A204.1 (cell line): Measurements from ENCODE around the gene SEMA5A.

Experiments used
- FAIRE-seq: peaks from 2 replicates; lab custom pipeline; 2012; peaks lifted over from hg19 to GRCh38; lab: Jason Lieb, UNC

The SEMA5A gene

DNA sequence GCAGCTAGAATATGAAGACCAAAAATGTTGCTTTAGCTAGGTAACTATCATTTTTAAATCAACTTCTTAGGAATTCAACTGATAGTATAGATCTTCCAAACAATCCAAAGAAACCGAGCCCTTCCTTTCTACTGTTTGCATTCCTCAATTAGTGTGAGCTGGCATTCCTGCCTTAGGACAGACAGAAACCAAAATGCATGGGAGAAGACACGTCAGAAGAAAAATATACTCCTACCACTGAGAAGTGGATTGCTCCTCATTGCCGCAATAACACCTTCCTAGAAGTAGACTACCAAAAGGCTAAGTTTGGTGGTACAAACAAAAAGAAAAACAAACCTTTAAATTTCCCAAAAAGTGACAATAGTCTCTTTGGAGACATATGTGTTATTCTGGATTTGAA, 440.0 kb downstream of the SEMA5A start:
- FAIRE-seq = no peak

DNA sequence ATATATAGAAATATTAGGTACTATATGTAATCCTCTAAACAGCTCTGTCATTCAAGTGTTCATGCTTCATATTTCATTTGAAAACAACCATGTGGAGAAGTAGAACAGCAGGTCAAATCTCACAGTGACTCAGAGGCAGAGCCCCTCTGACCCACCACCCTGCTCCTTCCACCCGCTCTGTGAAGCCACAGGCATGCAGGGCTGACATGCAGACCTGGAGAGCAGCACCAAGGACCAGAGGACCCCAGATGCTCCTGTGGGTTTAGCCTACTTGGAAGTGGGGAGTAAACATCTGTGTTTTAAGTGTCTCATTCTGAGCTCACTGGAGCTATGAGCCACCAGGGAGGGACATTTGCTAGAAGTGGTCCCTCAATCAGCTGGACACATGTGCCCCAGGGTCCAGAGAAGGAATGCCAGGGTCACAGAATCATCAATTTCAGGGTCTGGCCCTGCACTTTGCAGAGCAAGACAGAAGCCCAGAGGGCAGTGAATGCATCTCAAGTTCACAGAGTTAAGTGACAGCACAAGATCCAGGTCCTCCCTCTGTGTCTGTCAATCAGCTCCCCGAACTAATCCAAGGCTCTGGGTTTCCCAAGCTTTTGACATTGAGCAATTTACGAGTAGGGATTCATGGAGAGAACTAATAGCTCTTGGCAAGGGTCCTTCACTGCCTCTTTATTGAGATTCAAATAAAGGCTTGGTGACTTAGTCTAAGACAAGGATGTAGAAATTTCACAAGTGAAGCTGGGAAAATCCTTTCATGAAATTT, 441.1 kb downstream of the SEMA5A start:
- no peak for FAIRE-seq

DNA sequence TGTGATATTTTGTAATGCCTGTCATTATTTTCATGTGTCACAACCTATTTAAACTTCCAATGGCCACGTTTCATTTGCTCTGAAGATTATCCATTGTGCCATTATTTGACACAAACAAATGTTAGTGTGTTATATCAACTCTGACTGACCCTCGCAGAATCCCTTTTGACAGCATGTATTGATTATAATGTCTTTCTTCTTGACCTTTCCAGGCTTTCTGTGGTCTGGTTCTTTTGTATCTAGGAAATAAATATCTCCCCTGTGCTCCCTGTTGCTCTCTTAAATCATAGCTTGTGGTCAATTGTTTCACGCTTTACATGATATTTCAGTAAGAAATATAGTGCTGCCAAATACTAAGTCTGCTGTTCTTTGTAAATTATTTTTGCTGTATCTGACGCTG, 442.6 kb downstream of the SEMA5A start:
- no peak for FAIRE-seq

DNA sequence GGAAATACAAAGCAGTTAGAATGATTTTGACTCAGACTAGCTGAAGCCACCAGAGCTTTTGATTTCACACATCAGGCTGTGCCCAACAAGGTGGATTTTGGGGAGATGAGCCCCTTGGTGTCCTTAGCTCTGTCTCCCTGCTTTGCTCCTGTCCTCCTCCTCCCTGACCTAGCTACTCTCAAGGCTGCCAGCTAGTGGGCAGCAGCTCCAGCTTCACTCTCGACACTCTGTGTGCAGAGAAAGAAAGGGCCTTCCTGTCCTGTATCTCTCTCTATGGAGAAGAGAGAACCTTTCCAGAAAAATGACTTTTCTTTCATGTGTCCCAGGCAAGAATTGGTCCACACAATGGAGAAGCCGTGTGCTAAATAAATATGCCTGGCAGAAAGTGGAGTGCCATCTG, 446.2 kb downstream of the SEMA5A start:
- no peak for FAIRE-seq

DNA sequence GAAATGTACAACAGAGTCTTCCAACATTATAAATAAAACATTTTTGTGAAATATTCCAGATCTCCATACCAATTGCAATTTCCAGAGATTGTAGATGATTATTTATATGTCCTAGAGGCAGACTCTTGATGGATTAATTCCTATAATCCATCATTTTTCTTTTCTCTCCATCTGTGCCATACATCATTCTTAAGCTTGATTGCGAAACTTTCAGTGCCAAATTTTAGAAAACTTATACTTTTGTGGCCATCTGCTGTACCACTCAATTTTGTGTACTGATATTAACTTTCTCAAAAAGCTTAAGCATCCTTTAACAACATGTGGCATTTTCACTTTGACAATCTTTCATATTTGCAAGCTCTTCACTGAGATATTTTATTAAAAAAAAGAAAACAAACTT, 446.9 kb downstream of the SEMA5A start:
- FAIRE-seq = no peak

DNA sequence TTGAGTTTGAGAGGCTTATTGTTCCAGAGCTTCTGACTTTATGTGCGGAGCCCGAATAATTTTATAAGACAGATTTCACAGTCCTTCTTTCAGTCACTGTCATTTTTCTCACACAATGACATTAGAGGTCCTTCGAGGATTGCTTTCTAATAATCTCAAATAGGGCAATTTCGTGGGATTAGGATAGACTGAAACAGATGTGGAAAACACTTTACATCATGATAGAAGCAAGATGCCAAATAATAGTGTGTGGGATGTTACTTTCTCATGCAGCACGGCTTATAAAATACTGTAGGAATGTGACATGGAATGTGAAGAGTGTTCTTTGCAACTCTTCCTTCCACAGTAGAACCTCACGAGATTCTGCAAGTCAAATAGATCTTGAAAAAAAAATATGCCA, 451.3 kb downstream of the SEMA5A start:
- no peak for FAIRE-seq

DNA sequence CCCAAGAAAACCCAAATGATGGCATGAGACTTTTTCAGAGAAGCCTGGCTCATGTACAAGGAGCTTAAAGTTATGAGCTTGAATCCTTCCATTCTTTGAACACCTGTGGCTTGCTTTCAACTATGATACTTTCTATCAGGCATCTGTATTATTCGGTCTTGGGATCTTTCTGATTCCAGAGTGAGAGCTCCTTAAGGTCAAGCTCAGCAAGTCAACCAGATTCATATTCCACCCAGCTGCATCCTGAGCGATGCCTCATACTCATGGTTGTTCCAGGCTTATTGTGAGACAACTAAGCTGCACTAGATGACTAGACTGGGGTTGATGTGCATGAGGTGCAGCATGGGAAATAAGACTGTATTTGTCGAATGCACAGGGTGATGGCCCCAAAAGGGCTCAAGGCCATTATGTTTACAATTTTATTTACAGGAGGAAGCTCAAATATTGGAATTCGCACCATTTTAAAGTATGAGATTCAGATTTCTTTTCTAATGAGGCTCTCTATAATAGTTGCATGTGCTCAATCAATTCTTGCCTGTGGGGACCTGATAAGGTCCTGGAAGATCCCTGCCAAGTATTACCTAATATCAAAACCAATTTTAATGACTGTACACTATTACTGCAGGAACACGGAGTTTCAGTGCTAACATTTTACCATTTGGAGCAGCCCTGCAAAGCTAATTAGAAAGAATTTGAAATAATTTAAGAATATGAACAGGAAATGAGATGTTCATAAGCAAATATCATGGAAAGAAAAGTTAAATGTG, 453.8 kb downstream of the SEMA5A start:
- no peak for FAIRE-seq

DNA sequence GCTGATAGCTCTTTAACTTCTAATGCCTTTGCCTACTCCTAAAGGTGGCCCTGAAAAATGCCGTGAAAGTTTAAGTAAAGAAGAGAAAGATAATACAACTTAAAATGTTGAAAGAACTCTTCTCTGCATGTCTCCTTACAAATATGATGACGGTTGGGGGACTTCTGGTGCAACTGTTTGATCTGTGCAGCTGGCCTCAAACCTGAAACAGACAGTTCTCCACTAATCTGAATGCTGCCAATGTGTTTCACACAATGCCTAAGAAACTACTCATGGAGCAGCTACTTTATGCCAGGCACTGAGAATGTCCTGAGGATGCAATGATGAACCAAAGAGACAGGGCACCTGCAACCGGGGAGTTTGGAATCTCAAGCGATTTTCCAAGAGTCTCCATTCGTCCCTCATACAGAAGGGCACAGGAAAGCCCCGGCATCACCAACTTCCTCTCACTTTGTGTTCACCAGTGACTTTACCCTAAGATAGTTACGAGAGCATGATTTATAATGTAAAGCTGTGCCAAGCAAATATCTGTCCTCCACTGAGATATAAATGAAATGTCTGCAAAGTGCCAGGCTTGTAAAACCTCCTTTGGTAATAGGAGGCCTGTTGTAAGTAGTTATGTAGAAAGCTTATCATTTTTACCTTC, 455.4 kb downstream of the SEMA5A start:
- no peak for FAIRE-seq

DNA sequence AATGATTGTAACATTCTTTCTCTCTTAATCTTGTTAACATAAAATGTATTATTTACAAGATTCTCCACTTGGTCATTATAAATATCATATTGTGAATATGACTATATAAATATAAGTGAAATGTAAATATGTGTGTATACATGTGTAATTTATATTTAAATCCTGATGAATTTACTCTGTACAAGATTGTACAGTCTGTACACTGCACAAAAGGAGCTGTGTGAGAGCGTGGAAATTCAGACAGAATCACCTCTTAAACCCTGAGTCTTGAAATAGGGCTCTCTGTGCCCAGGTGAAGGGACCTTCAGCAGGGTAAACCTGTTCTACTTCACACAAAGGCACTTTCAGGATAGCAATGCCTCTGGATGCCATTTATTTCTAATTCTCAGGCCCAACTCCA, 456.0 kb downstream of the SEMA5A start:
- no peak for FAIRE-seq

DNA sequence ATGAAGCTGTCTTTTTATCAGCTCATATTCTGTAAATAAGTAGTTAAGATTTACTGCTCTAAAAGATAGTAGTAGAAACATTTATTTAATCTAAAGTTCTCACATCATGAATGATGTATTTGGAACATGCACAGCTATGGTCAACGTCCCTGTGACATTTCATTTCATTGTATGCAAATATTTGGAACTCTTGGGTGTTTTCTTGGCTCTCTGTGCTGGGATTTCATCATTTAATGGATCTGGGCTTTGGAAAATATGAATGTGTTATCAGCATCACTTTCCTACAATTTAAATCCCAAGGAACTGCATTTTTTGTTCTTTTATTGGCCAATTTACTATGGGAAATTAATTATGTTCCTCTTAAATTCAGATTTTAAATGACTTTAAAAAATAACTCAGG, 462.9 kb downstream of the SEMA5A start:
- no peak for FAIRE-seq

DNA sequence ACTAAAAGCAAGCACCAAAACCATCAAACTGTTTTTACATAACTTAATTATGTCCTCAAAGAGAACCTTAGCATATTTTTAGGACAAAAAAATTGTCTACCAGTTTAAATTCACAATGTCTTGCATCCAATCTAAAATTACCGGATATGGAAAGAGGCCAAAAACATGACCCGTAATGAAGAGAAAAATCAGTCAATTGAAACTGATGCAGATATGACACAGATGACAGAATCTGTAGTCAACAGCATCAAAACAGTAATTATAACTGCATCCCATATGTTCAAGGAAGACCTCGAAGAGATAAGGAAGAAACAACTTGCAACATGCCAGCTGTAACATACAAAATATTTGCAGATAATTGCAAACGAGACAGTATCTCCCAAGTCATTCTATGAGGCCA, 473.2 kb downstream of the SEMA5A start:
- no peak for FAIRE-seq

DNA sequence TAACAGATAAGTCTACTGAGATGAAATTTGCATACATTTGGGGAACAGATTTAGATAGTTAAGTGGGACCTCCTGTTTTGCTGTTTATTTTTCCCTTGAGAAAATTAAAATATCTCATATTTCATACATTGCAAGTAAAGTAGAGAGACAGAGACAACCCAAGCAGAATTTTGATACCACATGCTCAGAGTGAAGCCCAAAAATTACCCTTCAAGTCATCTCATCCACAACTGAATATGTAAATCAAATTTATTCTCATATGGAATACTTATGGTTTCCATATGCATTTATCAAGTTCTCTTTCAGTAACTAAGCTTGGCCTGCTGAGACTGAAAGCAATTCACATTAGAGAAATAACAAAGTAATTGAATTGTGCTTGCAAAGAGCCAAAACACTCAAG, 474.4 kb downstream of the SEMA5A start:
- no peak for FAIRE-seq

DNA sequence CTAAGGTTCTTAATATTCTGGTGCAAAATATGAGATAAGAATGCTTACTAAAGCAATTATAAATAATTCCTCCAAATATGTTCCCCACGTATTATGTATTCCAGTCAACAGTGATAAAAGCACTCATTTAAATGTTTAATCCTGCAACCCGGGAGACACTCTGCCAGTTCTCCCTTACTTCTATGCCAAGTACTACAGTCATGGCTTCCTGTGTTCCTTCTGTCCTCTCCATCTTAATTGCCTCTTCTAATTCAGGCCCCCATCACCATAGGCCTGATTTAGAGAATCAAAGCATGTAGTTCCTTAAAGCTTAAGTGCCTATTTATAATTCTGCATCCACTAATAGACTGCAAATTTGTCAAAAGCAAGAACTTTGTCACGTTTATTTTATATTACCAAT, 474.8 kb downstream of the SEMA5A start:
- FAIRE-seq = no peak

DNA sequence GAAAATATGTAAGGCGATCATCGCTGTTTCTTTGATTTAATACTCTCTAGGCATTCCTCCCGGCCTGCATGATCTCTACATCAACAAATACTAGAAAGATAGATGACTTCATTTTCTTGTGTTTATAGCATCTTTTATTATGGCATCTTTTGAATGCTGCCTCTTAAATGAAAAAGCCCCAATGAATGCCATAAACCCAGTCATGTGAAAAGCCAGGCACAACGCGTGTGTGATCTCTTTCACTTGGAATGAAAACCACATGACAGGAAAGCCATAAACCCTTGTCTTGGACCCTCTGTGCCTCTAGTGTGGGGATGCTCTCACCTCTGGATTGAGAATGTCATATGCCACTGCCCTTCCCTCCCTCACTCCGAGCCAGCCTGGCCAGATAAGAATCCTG, 476.2 kb downstream of the SEMA5A start:
- no peak for FAIRE-seq

DNA sequence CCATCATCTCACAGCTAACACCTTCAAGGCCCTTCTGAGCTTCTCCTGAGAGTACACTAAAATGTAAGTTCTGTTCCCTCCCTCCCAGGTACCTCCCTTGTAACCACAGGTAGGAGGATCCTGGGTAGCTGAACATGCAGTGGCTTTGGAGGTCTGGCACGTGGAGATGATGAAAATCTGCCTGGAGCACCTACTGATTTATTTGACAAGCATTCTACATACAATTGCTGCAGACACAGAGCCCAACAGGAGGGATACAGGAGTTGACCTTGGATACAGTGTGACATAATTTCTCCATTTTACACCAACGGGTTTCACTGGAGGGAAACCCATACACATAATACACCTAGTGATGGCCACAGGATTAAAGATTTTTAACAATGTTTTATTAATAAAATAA, 478.7 kb downstream of the SEMA5A start:
- FAIRE-seq = no peak

DNA sequence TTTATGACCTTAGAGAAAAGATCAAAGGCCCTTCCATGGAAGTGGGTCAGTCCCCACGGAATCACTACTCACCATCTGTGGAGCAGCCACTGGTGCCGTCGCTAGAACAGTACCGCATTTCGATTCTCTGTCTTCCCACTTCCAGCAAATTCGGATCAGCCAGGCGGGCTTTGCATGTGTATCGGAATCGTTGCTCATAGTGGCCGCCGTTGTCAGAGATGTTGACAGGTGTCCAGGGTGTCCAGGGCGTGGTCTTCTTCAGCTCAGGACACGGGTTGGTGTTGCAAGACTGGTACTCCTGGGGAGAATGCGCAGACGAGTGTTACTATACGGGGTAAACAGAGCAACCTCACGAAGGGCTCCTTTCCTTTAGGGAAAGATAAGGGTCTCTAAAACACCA, 479.5 kb downstream of the SEMA5A start:
- FAIRE-seq = no peak

DNA sequence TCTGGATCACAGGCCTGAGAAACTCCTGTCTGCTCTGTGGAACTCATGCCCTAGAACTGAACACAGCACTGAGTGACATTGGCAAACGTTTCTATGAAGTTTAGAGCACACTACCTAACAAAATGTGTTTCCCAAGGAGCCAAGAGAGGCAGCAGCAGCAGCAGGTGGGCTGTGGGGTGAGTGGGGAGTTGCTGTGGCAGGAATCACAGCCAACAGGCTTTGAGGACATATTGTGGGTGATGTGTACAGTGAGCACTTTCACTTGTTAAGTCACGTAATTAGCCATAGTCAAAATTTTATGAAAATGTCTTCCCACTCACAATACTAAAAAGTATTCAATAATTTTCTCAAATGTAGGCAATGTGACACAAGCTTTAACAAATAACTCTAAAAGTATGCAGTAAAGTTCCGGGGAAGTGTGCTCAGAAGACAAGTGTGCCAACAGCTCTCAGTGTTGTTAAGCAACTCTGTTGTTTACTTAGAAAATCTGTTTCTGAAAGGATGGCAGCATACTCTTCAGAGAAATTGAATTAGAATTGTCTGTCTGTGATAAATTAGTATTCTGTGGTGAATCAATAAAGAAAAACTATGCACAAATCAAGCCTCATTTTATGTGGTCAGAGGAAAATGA, 482.1 kb downstream of the SEMA5A start:
- FAIRE-seq = no peak

DNA sequence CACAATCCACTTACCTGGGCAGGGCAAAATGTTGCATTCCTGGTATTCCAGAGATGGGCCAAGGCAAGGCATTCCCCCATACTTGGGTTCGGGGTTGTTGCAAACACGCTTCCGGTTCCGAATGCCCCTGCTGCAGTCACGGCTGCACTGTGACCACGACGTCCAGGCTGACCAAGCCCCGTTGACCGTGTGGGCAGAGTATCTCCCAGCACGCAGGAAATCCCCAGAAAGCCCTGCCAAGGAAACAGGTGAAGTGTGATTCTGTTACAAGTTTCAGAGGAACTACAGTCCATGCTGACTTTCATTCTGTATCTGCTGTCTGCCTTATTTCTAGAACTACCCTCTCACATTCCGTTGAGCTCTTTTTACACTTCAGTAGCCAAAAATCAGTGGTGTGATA, 483.0 kb downstream of the SEMA5A start:
- FAIRE-seq = no peak

DNA sequence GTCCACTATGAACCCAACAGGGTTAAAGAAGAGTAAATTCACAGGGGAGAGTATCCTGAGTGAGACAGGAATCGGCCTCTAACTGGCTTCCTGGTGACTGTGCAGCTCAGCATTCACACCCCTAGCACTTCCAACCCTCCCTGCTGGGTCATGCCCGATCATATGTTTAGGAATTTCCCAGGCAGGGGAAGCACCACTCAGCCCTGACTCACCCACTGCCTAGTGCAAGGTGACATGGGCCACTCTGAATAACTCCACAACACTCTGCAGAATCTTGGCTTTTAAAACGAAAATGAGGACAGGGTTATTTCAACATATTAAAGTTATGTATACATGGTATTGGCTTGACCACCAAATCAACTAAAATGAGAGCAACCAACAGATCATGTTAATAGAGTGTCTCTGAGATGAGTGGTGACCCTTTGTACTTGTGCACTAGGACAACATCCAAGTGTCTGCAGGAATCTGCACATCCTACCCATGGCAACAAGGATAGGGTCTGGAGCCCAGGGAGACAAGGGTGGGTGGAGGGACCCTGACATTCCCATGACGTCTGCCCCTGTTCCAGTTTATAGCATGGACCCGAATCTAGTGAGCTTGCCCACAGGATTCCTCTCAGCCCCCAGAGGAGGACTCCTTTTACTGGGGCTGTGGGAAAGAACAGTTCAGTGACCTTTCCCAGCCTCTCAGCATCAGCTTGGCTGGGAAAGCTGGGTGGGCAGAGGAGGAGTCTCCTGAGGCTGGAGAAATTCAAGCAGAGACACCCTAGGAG, 485.8 kb downstream of the SEMA5A start:
- FAIRE-seq = no peak

DNA sequence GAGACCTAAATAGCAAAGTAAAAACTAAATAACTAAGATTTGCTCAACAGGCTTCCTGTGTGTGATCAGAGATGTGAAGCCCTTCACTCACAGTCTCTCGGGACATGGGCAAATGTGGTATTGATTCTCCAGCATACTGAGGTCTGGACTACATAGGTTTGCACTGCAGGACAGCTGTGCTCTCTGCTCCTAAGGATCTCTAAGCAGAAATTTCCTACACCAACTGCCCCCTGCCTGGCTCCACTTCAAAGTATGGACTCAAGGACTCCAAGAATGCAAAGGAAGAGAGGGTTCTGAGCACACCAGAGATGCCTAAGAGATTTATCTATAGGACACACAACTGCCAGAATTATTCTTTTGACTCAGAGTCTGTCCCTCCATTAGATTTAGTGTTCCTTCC, 487.2 kb downstream of the SEMA5A start:
- no peak for FAIRE-seq

DNA sequence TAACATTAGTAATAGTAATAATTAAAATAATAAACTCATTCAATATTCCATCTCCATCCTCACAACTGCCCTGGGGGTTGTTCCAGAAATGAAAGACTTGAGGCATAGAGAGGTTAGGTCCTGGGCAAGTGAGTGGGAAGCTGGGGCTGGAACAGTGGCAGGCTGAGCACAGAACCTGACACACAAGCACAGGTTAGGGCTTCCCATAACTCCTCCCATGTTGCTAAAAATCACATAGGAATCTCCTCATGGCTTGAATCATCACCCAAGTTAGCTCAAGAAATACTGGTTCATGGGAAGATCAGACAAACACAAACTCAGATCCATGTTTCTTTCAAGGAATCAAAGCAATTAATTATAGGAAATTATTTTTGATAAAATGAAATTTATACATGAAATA, 487.7 kb downstream of the SEMA5A start:
- no peak for FAIRE-seq

DNA sequence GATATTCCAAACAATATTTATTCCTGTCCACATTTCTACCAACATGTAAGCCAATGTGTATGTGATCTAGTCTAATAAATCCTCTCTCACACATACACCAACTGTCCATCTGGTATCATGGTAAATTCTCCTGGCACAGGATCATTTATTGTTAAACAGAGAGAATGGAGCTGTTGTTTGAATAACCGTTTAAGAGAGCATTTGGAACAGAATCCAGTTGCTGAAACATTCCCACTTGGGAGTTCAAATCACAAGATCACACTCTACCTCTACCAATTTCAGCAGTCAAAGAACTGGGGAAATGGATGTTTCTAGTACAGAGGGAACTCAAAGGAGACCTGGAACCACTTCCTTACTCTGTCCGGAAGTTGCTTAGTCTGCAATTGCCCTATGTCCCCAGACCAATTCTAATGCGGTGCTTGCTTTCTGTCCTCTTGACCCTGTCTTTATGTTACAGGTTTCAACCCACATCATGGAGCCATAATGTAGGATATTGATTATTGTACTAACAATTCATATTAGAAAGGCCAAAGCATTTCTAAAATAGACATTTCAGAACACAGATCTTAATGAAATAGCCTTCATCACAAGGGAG, 488.4 kb downstream of the SEMA5A start:
- FAIRE-seq = no peak
